HepG2 (cell line): Measurements from ENCODE around the gene GTF2F2. TPM values are rescaled to one million over a fixed set of nuclear protein-coding genes. Genes with fewer than 3 reads are reported as not detected.

Experiments used
- CREB1 ChIP-seq, 2 experiments: fragments of 450-650 bp in 1 of 2; IDR thresholded peaks; 2 replicates each; pipeline ENCODE4 v1.6.1; 2016 to 2017; ENCODE audit warnings: control low read depth in 1 of 2, mild to moderate bottlenecking in 1 of 2, missing compliant biosample characterization in 1 of 2, missing genetic modification characterization in 1 of 2
- HNF4G ChIP-seq, 2 experiments: sonication (generic) in 1 of 2; formaldehyde crosslinking in 1 of 2; IDR thresholded peaks; 2 replicates each; pipeline versions ENCODE4 v1.4.0 to v1.6.1; 2011 to 2020; ENCODE audit warnings: borderline replicate concordance in 2 of 2, low read depth in 2 of 2, mild to moderate bottlenecking in 2 of 2, low read length in 1 of 2, missing genetic modification reagents in 1 of 2, moderate library complexity in 1 of 2
- MYC ChIP-seq: sonication (generic); formaldehyde crosslinking; IDR thresholded peaks from 2 replicates; pipeline ENCODE4 v1.9.0; 2021; ENCODE audit warnings: missing genetic modification reagents, borderline replicate concordance
- NCOR1 ChIP-seq: fragments of 200-600 bp; sonication (generic); IDR thresholded peaks from 2 replicates; pipeline ENCODE4 v1.7.0; 2017; ENCODE audit warnings: antibody characterized with exemption, low read length, borderline replicate concordance
- SALL1 ChIP-seq: sonication (generic); formaldehyde crosslinking; IDR thresholded peaks from 2 replicates; pipeline ENCODE4 v1.8.0; 2022; ENCODE audit warnings: mild to moderate bottlenecking, missing genetic modification reagents
- YEATS4 ChIP-seq: sonication (generic); formaldehyde crosslinking; IDR thresholded peaks from 2 replicates; pipeline ENCODE4 v1.4.0; 2020; ENCODE audit warnings: missing genetic modification reagents, borderline replicate concordance
- ZNF292 ChIP-seq: sonication (generic); formaldehyde crosslinking; IDR thresholded peaks from 2 replicates; pipeline ENCODE4 v1.8.1; 2022; ENCODE audit warnings: mild to moderate bottlenecking, low read depth, missing genetic modification reagents, borderline replicate concordance
- ZNF781 ChIP-seq: sonication (generic); formaldehyde crosslinking; IDR thresholded peaks from 2 replicates; pipeline ENCODE4 v1.5.1; 2020; ENCODE audit warnings: borderline replicate concordance, mild to moderate bottlenecking, missing genetic modification reagents; ENCODE audit errors: not compliant biosample characterization
- polyA plus RNA-seq, 8 experiments: library from polyadenylated mRNA; depleted of rRNA in 3 of 8; stranded (reverse) in 7 of 8; unstranded in 1 of 8; fragments of >200 nt; fragmentation: Illumina TruSeq in 4 of 8; extraction: Trizol in 4 of 8; gene quantifications; 2 replicates each; pipeline versions ENCODE4 v1.2.1 to v1.2.3, GENCODE V29; 2011 to 2016; ENCODE audit warnings: low read depth in 4 of 8, missing spikeins in 1 of 8, mixed read lengths in 1 of 8; ENCODE audit not compliant: insufficient read depth in 1 of 8
- total RNA-seq, 5 experiments: library from RNA; depleted of rRNA; stranded (reverse); fragments of >200 nt; fragmentation: Illumina TruSeq; extraction: Trizol; gene quantifications; 2 replicates each; pipeline ENCODE4 v1.2.3, GENCODE V29; 2016; ENCODE audit warnings: low read depth in 1 of 5
- TF ChIP-seq, protein P1 (sequence below): sonication (generic); formaldehyde crosslinking; IDR thresholded peaks from 2 replicates; pipeline ENCODE4 v1.5.0; 2020; ENCODE audit warnings: mild to moderate bottlenecking, missing genetic modification reagents
- TF ChIP-seq, protein P2 (sequence below): sonication (generic); formaldehyde crosslinking; IDR thresholded peaks from 2 replicates; pipeline ENCODE4 v1.5.1; 2020; ENCODE audit warnings: mild to moderate bottlenecking, missing genetic modification reagents, moderate library complexity
- TF ChIP-seq, protein P3 (sequence below): sonication (generic); formaldehyde crosslinking; IDR thresholded peaks from 2 replicates; pipeline ENCODE4 v1.5.1; 2020; ENCODE audit warnings: mild to moderate bottlenecking, missing genetic modification reagents
- TF ChIP-seq, protein P4 (sequence below): sonication (generic); formaldehyde crosslinking; conservative IDR thresholded peaks from 2 replicates; pipeline ENCODE4 v1.4.0; 2020; ENCODE audit warnings: mild to moderate bottlenecking, missing genetic modification reagents, moderate library complexity

GTF2F2 gene
- total and polyA plus RNA-seq, 2 of the 13 experiments (the other 11 are each of a cell fraction or from before 2014, with no cell fraction given), result 10.6 to 32.8 TPM

DNA sequence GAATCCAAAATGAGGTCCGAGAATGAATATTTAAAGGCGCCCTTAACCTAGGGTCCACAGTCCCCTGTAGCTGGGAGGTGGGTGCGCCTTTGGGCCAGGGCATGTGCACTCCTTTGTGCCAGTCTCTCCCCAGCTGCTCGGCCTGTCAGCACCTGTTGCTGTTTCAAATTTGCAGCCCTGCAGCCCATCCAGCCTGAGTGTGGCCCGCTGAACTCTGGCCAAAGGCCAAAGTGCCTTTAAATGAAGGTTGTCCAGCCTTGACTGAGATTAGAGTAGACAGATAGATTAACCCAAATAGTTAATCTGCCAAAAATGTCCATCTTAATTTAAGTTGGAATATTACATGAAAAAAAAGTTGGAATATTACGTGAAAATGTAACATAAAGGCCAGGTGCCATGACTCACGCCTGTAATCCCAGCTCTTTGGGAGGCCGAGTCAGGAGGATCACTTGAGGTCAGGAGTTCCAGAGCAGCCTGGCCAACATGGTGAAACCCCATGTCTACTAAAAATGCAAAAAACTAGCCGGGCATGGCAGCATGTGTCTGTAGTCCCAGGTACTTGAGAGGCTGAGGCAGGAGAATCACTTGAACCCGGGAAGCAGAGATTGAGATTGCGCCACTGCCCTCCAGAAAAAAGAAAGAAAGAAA is 195.3 kb downstream of the GTF2F2 start (continued):
- TF ChIP-seq NCOR1 (peak; percentile 57), MYC (CRISPR knock-in tag) (peak; percentile 40; the same call in 1 of the 2 replicates), CREB1 (IDR thresholded peaks at IDR 0.05) (0 out of 2 replicates have a peak, but pooled peaks have one; percentile 6), CREB1 (CRISPR knock-in tag; IDR thresholded peaks at IDR 0.05) (no peak), YEATS4 (CRISPR knock-in tag) (peak; percentile 32; the same call in 1 of the 2 replicates), HNF4G (IDR thresholded peaks at IDR 0.05; ENCODE audit: borderline replicate concordance, low read depth, low read length) (0 out of 2 replicates have a peak, but pooled peaks have one; percentile 46), HNF4G (CRISPR knock-in tag; IDR thresholded peaks at IDR 0.05; ENCODE audit: borderline replicate concordance, low read depth) (no peak), ZNF781 (CRISPR knock-in tag) (no peak), SALL1 (CRISPR knock-in tag) (0 out of 2 replicates have a peak, but pooled peaks have one; percentile 19), ZNF292 (CRISPR knock-in tag) (0 out of 2 replicates have a peak, but pooled peaks have one; percentile 49)
- TF ChIP-seq, protein P1, sequence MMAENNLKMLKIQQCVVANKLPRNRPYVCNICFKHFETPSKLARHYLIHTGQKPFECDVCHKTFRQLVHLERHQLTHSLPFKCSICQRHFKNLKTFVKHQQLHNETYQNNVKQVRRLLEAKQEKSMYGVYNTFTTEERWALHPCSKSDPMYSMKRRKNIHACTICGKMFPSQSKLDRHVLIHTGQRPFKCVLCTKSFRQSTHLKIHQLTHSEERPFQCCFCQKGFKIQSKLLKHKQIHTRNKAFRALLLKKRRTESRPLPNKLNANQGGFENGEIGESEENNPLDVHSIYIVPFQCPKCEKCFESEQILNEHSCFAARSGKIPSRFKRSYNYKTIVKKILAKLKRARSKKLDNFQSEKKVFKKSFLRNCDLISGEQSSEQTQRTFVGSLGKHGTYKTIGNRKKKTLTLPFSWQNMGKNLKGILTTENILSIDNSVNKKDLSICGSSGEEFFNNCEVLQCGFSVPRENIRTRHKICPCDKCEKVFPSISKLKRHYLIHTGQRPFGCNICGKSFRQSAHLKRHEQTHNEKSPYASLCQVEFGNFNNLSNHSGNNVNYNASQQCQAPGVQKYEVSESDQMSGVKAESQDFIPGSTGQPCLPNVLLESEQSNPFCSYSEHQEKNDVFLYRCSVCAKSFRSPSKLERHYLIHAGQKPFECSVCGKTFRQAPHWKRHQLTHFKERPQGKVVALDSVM (CRISPR knock-in tag), result peak; percentile 98
- TF ChIP-seq, protein P2, sequence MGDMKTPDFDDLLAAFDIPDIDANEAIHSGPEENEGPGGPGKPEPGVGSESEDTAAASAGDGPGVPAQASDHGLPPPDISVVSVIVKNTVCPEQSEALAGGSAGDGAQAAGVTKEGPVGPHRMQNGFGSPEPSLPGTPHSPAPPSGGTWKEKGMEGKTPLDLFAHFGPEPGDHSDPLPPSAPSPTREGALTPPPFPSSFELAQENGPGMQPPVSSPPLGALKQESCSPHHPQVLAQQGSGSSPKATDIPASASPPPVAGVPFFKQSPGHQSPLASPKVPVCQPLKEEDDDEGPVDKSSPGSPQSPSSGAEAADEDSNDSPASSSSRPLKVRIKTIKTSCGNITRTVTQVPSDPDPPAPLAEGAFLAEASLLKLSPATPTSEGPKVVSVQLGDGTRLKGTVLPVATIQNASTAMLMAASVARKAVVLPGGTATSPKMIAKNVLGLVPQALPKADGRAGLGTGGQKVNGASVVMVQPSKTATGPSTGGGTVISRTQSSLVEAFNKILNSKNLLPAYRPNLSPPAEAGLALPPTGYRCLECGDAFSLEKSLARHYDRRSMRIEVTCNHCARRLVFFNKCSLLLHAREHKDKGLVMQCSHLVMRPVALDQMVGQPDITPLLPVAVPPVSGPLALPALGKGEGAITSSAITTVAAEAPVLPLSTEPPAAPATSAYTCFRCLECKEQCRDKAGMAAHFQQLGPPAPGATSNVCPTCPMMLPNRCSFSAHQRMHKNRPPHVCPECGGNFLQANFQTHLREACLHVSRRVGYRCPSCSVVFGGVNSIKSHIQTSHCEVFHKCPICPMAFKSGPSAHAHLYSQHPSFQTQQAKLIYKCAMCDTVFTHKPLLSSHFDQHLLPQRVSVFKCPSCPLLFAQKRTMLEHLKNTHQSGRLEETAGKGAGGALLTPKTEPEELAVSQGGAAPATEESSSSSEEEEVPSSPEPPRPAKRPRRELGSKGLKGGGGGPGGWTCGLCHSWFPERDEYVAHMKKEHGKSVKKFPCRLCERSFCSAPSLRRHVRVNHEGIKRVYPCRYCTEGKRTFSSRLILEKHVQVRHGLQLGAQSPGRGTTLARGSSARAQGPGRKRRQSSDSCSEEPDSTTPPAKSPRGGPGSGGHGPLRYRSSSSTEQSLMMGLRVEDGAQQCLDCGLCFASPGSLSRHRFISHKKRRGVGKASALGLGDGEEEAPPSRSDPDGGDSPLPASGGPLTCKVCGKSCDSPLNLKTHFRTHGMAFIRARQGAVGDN (CRISPR knock-in tag), result peak; percentile 20; the same call in 1 of the 2 replicates
- TF ChIP-seq, protein P3, sequence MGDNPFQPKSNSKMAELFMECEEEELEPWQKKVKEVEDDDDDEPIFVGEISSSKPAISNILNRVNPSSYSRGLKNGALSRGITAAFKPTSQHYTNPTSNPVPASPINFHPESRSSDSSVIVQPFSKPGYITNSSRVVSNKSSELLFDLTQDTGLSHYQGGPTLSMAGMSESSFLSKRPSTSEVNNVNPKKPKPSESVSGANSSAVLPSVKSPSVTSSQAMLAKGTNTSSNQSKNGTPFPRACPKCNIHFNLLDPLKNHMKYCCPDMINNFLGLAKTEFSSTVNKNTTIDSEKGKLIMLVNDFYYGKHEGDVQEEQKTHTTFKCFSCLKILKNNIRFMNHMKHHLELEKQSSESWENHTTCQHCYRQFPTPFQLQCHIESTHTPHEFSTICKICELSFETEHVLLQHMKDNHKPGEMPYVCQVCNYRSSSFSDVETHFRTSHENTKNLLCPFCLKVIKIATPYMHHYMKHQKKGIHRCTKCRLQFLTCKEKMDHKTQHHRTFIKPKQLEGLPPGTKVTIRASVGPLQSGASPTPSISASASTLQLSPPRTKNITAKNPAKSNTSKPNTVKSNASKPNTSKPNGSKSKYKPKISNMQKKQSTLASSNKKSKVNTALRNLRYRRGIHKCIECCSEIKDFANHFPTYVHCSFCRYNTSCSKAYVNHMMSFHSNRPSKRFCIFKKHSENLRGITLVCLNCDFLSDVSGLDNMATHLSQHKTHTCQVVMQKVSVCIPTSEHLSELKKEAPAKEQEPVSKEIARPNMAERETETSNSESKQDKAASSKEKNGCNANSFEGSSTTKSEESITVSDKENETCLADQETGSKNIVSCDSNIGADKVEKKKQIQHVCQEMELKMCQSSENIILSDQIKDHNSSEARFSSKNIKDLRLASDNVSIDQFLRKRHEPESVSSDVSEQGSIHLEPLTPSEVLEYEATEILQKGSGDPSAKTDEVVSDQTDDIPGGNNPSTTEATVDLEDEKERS (CRISPR knock-in tag), result peak; percentile 45; the same call in 1 of the 2 replicates
- TF ChIP-seq, protein P4, sequence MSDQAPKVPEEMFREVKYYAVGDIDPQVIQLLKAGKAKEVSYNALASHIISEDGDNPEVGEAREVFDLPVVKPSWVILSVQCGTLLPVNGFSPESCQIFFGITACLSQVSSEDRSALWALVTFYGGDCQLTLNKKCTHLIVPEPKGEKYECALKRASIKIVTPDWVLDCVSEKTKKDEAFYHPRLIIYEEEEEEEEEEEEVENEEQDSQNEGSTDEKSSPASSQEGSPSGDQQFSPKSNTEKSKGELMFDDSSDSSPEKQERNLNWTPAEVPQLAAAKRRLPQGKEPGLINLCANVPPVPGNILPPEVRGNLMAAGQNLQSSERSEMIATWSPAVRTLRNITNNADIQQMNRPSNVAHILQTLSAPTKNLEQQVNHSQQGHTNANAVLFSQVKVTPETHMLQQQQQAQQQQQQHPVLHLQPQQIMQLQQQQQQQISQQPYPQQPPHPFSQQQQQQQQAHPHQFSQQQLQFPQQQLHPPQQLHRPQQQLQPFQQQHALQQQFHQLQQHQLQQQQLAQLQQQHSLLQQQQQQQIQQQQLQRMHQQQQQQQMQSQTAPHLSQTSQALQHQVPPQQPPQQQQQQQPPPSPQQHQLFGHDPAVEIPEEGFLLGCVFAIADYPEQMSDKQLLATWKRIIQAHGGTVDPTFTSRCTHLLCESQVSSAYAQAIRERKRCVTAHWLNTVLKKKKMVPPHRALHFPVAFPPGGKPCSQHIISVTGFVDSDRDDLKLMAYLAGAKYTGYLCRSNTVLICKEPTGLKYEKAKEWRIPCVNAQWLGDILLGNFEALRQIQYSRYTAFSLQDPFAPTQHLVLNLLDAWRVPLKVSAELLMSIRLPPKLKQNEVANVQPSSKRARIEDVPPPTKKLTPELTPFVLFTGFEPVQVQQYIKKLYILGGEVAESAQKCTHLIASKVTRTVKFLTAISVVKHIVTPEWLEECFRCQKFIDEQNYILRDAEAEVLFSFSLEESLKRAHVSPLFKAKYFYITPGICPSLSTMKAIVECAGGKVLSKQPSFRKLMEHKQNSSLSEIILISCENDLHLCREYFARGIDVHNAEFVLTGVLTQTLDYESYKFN (CRISPR knock-in tag), result peak; percentile 2
